Gastrocnemius medialis (tissue), 4 donors: Measurements from ENCODE around the gene CC2D2A.

Experiments
- POLR2A ChIP-seq, 2 donors: fragments of 450-650 bp; IDR thresholded peaks; one replicate each; pipeline ENCODE4 v1.6.1; 2017; ENCODE audit warnings: antibody characterized with exemption in 2 of 2, mild to moderate bottlenecking in 2 of 2, moderate library complexity in 2 of 2
- TF ChIP-seq, protein P1 (sequence below), 5 experiments: fragments of 450-650 bp in 3 of 5; fragments of 200-600 bp in 2 of 5; sonication (generic) in 2 of 5; IDR thresholded peaks in 4 of 5; conservative IDR thresholded peaks in 1 of 5; 1 replicate in 4 of 5; 2 replicates in 1 of 5; pipeline ENCODE4 v1.5.1; 2016 to 2019; ENCODE audit warnings: antibody characterized with exemption in 5 of 5, mild to moderate bottlenecking in 3 of 5, moderate library complexity in 3 of 5

DNA sequence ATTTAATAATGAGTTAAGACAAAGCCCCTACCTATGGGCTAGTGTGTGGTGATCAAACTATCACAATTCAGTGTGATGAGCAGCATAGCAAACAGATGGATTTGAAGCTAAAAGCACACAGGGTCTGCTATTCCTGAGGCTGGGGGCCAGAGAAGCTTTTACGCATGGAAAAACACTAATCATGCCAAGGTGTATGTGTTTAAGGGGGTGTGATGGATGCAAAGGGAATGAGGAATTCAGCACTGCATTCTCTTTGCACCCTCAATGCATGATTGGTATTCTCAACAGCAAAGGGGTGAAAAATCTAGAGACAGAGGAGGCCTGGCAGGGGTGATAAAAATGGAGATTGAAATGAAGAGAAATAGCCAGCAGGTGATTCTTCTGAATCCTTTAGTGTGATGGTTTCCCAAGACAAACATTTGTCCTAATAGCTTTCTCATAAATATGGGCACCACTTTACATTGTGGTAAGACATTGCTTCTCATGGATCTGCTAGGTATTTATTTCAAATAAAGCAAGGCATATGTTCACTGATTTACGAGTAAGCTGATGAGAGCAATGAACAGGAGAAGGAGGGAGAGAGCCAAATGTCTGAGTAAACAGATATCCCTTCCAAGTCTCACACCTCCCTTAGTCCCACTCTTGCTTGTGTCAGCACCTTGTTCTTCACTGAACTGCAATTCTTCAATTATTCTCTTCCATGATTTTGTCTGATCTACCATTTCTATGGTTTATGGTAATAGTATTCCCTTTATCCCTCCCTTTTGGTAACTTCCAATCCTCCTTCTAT is 26.1 kb upstream of the CC2D2A start:
- TF ChIP-seq, protein P1, sequence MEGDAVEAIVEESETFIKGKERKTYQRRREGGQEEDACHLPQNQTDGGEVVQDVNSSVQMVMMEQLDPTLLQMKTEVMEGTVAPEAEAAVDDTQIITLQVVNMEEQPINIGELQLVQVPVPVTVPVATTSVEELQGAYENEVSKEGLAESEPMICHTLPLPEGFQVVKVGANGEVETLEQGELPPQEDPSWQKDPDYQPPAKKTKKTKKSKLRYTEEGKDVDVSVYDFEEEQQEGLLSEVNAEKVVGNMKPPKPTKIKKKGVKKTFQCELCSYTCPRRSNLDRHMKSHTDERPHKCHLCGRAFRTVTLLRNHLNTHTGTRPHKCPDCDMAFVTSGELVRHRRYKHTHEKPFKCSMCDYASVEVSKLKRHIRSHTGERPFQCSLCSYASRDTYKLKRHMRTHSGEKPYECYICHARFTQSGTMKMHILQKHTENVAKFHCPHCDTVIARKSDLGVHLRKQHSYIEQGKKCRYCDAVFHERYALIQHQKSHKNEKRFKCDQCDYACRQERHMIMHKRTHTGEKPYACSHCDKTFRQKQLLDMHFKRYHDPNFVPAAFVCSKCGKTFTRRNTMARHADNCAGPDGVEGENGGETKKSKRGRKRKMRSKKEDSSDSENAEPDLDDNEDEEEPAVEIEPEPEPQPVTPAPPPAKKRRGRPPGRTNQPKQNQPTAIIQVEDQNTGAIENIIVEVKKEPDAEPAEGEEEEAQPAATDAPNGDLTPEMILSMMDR (IDR thresholded peaks at IDR 0.05 in 4 of 5, conservative IDR thresholded peaks at IDR 0.05 in 1 of 5) = no peak
- no peak for TF ChIP-seq POLR2A (IDR thresholded peaks at IDR 0.05)
